Measurements from ENCODE around the gene SARM1.

- no peak for TF ChIP-seq GATA2 (IDR thresholded peaks at IDR 0.05; ENCODE audit: low read depth, low read length)
- TF ChIP-seq GATA3 (IDR thresholded peaks at IDR 0.05; ENCODE audit: low read depth, low read length): no peak
Measured at GRCh38 chr17:28397687-28398279, 26.3 kb downstream of the SARM1 start.
